ENCODE measurements around the gene ASMTL. TPM values are rescaled to one million over a fixed set of nuclear protein-coding genes. Genes with fewer than 3 reads are reported as not detected.
"Not testable (repeated sequence)": the region's sequence is repeated elsewhere in the genome, so short reads cannot be mapped to it uniquely, and the experiment has no call there.

The ASMTL gene
- total and polyA plus RNA-seq, 7 experiments from 2014 or later, result 30.9 to 50.0 (median 41.7) TPM

DNA sequence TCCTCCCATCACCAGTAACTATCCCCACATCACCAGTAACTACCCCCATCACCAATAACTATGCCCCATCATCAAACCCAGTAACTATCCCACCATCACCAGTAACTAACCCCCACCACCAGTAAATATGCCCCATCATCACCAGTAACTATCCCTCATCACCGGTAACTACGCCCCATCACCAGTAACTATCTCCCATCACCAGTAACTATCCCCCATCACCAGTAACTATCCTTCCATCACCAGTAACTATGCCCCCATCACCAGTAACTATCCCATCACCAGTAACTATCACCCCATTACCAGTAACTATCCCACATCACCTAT is 2.9 kb downstream of the ASMTL start:
- Histone ChIP-seq H3K27ac (ENCODE audit: low read depth, low read length) (no peak overlapping the region), H3K4me3 (ENCODE audit: low read length) (no peak overlapping the region), H3K9me3 (ENCODE audit: control insufficient read depth in 2 of 3, low read length in 3 of 3) (peaks cover 0 to 12% (median 0%) of the 10 kb centered on the region in 3 experiments), H3K4me1 (ENCODE audit: control insufficient read depth in 2 of 2, insufficient read depth in 2 of 2, low read length in 2 of 2) (peaks cover 19 to 21% of the 10 kb centered on the region in 2 donors), H3K36me3 (ENCODE audit: control insufficient read depth in 2 of 3, insufficient read depth in 3 of 3, low read length in 3 of 3) (peaks cover 0 to 4% (median 0%) of the 10 kb centered on the region in 3 experiments), H3K27me3 (ENCODE audit: control insufficient read depth in 2 of 2, insufficient read depth in 2 of 2, low read length in 2 of 2) (no peaks in the 10 kb centered on the region)
- no peak for DNase-seq
- Mint-ChIP-seq H3K36me3 (peaks cover 20 to 52% (median 41%) of the 10 kb centered on the region in 5 donors), H3K4me3 (peak overlapping the region in 4 of 10 donors; percentile 4 to 63 (median 35)), H3K27me3 (peaks cover 0 to 2% (median 0%) of the 10 kb centered on the region in 5 donors), H3K4me1 (peaks cover 11 to 35% (median 20%) of the 10 kb centered on the region in 7 donors), H3K9me3 (peaks cover 7 to 42% (median 20%) of the 10 kb centered on the region in 11 donors), H3K27ac (peak overlapping the region in 8 of 9 donors; percentile 14 to 86 (median 64))
- ATAC-seq, result no peak
- CTCF ChIA-PET, result no interaction called here
- intact Hi-C loops (cut with micrococcal nuclease), result loop anchor here in 1 of 2 donors (5.0 kb wide), 2 partner anchors 43 to 1048 kb away; no protein-coding TSS in a partner anchor
- POLR2A ChIA-PET, result no interaction called here

DNA sequence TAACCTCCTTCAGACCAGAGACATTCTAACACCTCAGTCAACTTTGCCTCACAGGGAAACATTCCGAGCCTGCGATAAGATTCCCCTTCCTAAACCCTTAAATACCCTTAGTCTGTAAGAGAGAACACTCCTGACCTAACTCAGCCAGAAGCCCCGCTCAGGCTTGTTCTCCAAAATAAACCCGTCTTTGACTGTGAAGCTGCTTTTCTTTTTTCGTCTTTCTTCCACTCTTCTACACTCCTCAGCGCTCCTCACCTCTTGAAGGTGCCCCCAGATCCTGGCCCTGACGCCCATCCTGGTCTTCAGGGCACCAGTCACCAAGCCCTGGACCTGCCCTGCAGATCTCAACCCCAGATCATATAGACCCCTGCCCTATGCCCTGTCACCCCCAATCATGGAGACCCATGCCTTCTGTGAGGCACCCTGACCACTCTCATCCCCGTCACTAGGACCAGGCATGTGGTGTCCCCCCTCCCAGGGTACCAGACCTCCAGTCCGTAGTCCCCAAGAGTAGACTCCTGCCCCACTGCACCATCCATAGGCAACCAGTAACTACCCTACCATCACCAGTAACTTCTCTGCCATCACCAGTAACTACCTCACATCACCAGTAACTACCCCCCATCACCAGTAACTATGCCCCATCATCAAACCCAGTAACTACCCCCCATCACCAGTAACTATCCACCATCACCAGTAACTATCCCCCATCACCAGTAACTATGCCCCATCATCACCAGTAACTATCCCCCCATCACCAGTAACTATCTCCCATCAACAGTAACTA is 3.5 kb downstream of the ASMTL start:
- no peak for ATAC-seq
- CTCF ChIA-PET, result no interaction called here
- intact Hi-C loops (cut with micrococcal nuclease), result no loop called here
- H3K4me3 ChIP-seq (ENCODE audit: low read length), result no peak overlapping the region
- peaks cover 0 to 2% (median 0%) of the 10 kb centered on the region in 5 donors for H3K27me3 Mint-ChIP-seq
- H3K36me3 Mint-ChIP-seq, result peaks cover 20 to 57% (median 46%) of the 10 kb centered on the region in 5 donors
- H3K27me3 ChIP-seq (ENCODE audit: control insufficient read depth in 2 of 2, insufficient read depth in 2 of 2, low read length in 2 of 2), result no peaks in the 10 kb centered on the region
- peaks cover 9 to 47% (median 25%) of the 10 kb centered on the region in 11 donors for H3K9me3 Mint-ChIP-seq
- peaks cover 0 to 4% (median 0%) of the 10 kb centered on the region in 3 experiments for H3K36me3 ChIP-seq (ENCODE audit: control insufficient read depth in 2 of 3, insufficient read depth in 3 of 3, low read length in 3 of 3)
- peaks cover 11 to 30% (median 20%) of the 10 kb centered on the region in 7 donors for H3K4me1 Mint-ChIP-seq
- DNase-seq, result peak in 1 of 9 donors; percentile 18
- no peak overlapping the region for H3K27ac ChIP-seq (ENCODE audit: low read depth, low read length)
- H3K4me3 Mint-ChIP-seq, result peak overlapping the region in 6 of 10 donors; percentile 4 to 54 (median 27)
- H3K4me1 ChIP-seq (ENCODE audit: control insufficient read depth in 2 of 2, insufficient read depth in 2 of 2, low read length in 2 of 2), result peaks cover 16% of the 10 kb centered on the region in 2 donors
- peaks cover 0 to 16% (median 0%) of the 10 kb centered on the region in 3 experiments for H3K9me3 ChIP-seq (ENCODE audit: control insufficient read depth in 2 of 3, low read length in 3 of 3)
- H3K27ac Mint-ChIP-seq, result peak overlapping the region in 7 of 9 donors; percentile 14 to 81 (median 48)
- POLR2A ChIA-PET, result no interaction called here

DNA sequence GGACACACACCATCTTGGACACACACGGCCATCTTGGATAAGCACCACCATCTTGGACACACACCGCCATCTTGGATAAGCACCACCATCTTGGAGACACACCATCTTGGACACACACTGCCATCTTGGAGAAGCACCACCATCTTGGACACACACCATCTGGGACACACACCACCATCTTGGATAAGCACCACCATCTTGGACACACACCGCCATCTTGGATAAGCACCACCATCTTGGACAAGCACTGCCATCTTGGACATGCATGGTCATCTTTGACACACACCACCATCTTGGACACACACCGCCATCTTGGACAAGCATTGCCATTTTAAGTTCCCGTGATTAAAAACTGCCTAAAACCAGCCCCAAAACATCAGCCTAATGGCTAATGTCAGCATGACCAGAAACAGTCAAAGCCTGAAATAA is 4.1 kb downstream of the ASMTL start:
- peaks cover 9 to 51% (median 29%) of the 10 kb centered on the region in 11 donors for H3K9me3 Mint-ChIP-seq
- DNase-seq, result peak in 1 of 9 donors; percentile 16
- POLR2A ChIA-PET; H3K36me3 ChIP-seq (ENCODE audit: control insufficient read depth in 2 of 3, insufficient read depth in 3 of 3, low read length in 3 of 3); H3K27me3 Mint-ChIP-seq; intact Hi-C loops (cut with micrococcal nuclease); CTCF ChIA-PET; H3K4me3 ChIP-seq (ENCODE audit: low read length); H3K27me3 ChIP-seq (ENCODE audit: control insufficient read depth in 2 of 2, insufficient read depth in 2 of 2, low read length in 2 of 2); ATAC-seq; H3K27ac ChIP-seq (ENCODE audit: low read depth, low read length): not testable (repeated sequence)
- H3K4me1 ChIP-seq (ENCODE audit: control insufficient read depth in 2 of 2, insufficient read depth in 2 of 2, low read length in 2 of 2), result peaks cover 16% of the 10 kb centered on the region in 2 donors
- H3K4me1 Mint-ChIP-seq, result peaks cover 11 to 30% (median 20%) of the 10 kb centered on the region in 7 donors
- peak overlapping the region in 6 of 9 donors; percentile 10 to 81 (median 60) for H3K27ac Mint-ChIP-seq
- H3K9me3 ChIP-seq (ENCODE audit: control insufficient read depth in 2 of 3, low read length in 3 of 3), result peaks cover 0 to 17% (median 0%) of the 10 kb centered on the region in 3 experiments
- H3K36me3 Mint-ChIP-seq, result peaks cover 24 to 62% (median 50%) of the 10 kb centered on the region in 5 donors
- peak overlapping the region in 3 of 10 donors; percentile 1 to 27 (median 6) for H3K4me3 Mint-ChIP-seq

DNA sequence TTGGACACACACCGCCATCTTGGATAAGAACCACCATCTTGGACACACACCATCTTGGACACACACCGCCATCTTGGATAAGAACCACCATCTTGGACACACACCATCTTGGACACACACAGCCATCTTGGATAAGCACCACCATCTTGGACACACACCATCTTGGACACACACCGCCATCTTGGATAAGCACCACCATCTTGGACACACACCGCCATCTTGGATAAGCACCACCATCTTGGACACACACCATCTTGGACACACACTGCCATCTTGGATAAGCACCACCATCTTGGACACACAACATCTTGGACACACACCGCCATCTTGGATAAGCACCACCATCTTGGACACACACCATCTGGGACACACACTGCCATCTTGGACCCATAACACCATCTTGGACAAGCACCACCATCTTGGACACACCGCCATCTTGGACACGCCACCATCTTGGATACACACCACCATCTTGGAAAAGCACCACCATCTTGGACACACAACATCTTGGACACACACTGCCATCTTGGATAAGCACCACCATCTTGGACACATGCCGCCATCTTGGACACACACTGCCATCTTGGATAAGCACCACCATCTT is 4.6 kb downstream of the ASMTL start:
- CTCF ChIA-PET; intact Hi-C loops (cut with micrococcal nuclease); H3K27ac ChIP-seq (ENCODE audit: low read depth, low read length); H3K27me3 ChIP-seq (ENCODE audit: control insufficient read depth in 2 of 2, insufficient read depth in 2 of 2, low read length in 2 of 2); H3K36me3 ChIP-seq (ENCODE audit: control insufficient read depth in 2 of 3, insufficient read depth in 3 of 3, low read length in 3 of 3); POLR2A ChIA-PET; H3K27me3 Mint-ChIP-seq; H3K4me3 ChIP-seq (ENCODE audit: low read length); ATAC-seq: not testable (repeated sequence)
- H3K27ac Mint-ChIP-seq, result peak overlapping the region in 4 of 9 donors; percentile 10 to 81 (median 44)
- H3K36me3 Mint-ChIP-seq, result peaks cover 24 to 66% (median 51%) of the 10 kb centered on the region in 5 donors
- peaks cover 10 to 29% (median 20%) of the 10 kb centered on the region in 7 donors for H3K4me1 Mint-ChIP-seq
- peaks cover 0 to 19% (median 0%) of the 10 kb centered on the region in 3 experiments for H3K9me3 ChIP-seq (ENCODE audit: control insufficient read depth in 2 of 3, low read length in 3 of 3)
- H3K4me3 Mint-ChIP-seq, result peak overlapping the region in 2 of 10 donors; percentile 27
- H3K4me1 ChIP-seq (ENCODE audit: control insufficient read depth in 2 of 2, insufficient read depth in 2 of 2, low read length in 2 of 2), result peaks cover 16% of the 10 kb centered on the region in 2 donors
- H3K9me3 Mint-ChIP-seq, result peaks cover 9 to 55% (median 29%) of the 10 kb centered on the region in 11 donors
- peak in 1 of 9 donors; percentile 16 for DNase-seq

DNA sequence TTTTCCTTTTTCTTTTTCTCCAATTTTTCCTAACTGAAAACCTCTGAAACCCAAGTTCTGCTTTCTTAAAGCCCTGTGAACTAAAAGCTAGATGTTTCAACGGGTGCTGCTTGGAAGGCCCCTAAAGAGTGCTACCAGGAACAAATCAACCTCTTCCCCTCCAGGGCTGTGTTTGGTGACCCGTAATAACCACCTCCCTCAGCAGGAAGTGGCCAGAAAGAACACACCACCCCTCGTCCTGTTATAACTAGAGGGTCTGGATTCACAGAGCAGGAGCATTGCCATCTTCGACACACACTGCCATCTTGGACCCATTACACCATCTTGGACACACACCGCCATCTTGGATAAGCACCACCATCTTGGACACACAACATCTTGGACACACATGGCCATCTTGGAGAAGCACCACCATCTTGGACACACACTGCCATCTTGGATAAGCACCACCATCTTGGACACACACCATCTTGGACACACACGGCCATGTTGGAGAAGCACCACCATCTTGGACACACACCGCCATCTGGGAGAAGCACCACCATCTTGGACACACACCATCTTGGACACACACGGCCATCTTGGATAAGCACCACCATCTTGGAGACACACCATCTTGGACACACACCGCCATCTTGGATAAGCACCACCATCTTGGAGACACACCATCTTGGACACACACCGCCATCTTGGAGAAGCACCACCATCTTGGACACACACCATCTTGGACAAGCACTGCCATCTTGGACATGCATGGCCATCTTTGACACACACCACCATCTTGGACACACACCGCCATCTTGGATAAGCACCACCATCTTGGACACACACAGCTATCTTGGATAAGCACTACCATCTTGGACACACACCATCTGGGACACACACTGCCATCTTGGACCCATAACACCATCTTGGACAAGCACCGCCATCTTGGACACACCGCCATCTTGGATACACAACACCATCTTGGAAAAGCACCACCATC is 5.4 kb downstream of the ASMTL start:
- H3K36me3 ChIP-seq (ENCODE audit: control insufficient read depth in 2 of 3, insufficient read depth in 3 of 3, low read length in 3 of 3); intact Hi-C loops (cut with micrococcal nuclease); H3K27me3 Mint-ChIP-seq; H3K27me3 ChIP-seq (ENCODE audit: control insufficient read depth in 2 of 2, insufficient read depth in 2 of 2, low read length in 2 of 2); H3K4me3 ChIP-seq (ENCODE audit: low read length); ATAC-seq; POLR2A ChIA-PET; H3K27ac ChIP-seq (ENCODE audit: low read depth, low read length); CTCF ChIA-PET: not testable (repeated sequence)
- Histone ChIP-seq H3K4me1 (ENCODE audit: control insufficient read depth in 2 of 2, insufficient read depth in 2 of 2, low read length in 2 of 2) (peaks cover 15 to 16% of the 10 kb centered on the region in 2 donors), H3K9me3 (ENCODE audit: control insufficient read depth in 2 of 3, low read length in 3 of 3) (peaks cover 0 to 19% (median 0%) of the 10 kb centered on the region in 3 experiments)
- Mint-ChIP-seq H3K4me1 (peaks cover 6 to 24% (median 20%) of the 10 kb centered on the region in 7 donors), H3K36me3 (peaks cover 24 to 69% (median 59%) of the 10 kb centered on the region in 5 donors), H3K4me3 (peak overlapping the region in 1 of 10 donors; percentile 27), H3K27ac (peak overlapping the region in 4 of 9 donors; percentile 43 to 67 (median 63)), H3K9me3 (peaks cover 9 to 62% (median 31%) of the 10 kb centered on the region in 11 donors)
- peak in 1 of 9 donors; percentile 15 for DNase-seq
